ENCODE measurements around the gene TM2D3. TPM values are rescaled to one million over a fixed set of nuclear protein-coding genes. Genes with fewer than 3 reads are reported as not detected.

The TM2D3 gene
- total and polyA plus RNA-seq, 10 of the 15 experiments (the other 5 are each of a cell fraction or from before 2014, with no cell fraction given): 28.3 to 84.5 (median 45.0) TPM

GRCh38 chr15:101652098-101652785 lies at the start of gene TM2D3 (continued):
- TF ChIP-seq SKIL (IDR thresholded peaks at IDR 0.05; ENCODE audit: low read depth, poor library complexity, severe bottlenecking): no peak
- TF ChIP-seq FOXK2 (IDR thresholded peaks at IDR 0.05): no peak
- peak; percentile 54 for TF ChIP-seq NRF1 (conservative IDR thresholded peaks at IDR 0.05; ENCODE audit: low read depth, low read length)
- no peak for TF ChIP-seq ZNF384 (IDR thresholded peaks at IDR 0.05; ENCODE audit: borderline replicate concordance, low read depth, low read length)
- no peak for TF ChIP-seq RAD51 (IDR thresholded peaks at IDR 0.05)
- no peak for TF ChIP-seq ZNF217 (IDR thresholded peaks at IDR 0.05)
- TF ChIP-seq CREM (IDR thresholded peaks at IDR 0.05; ENCODE audit: low read depth): peak; percentile 43; the same call in 1 of the 2 replicates
- TF ChIP-seq PRDM15 (CRISPR knock-in tag; IDR thresholded peaks at IDR 0.05): no peak
- no peak for TF ChIP-seq BCLAF1 (IDR thresholded peaks at IDR 0.05)
- TF ChIP-seq IKZF1 (conservative IDR thresholded peaks at IDR 0.05): peak; percentile 82
- no peak for TF ChIP-seq ATF7 (IDR thresholded peaks at IDR 0.05; ENCODE audit: low read depth)
- TF ChIP-seq CUX1 (IDR thresholded peaks at IDR 0.05; ENCODE audit: insufficient replicate concordance, low read depth, low read length): no peak
- no peak for TF ChIP-seq TCF7 (IDR thresholded peaks at IDR 0.05; ENCODE audit: borderline replicate concordance)
- TF ChIP-seq CREB1 (IDR thresholded peaks at IDR 0.05; ENCODE audit: low read depth): no peak
- TF ChIP-seq RUNX3 (IDR thresholded peaks at IDR 0.05; ENCODE audit: low read length): peak; percentile 50; the same call in 1 of the 2 replicates
- TF ChIP-seq SP1 (IDR thresholded peaks at IDR 0.05; ENCODE audit: low read depth, low read length): no peak
- no peak for TF ChIP-seq TARDBP (IDR thresholded peaks at IDR 0.05; ENCODE audit: borderline replicate concordance)
